Caki2 (cell line): ENCODE data around the gene FBXW10. TPM values are rescaled to one million over a fixed set of nuclear protein-coding genes. Genes with fewer than 3 reads are reported as not detected.
A peak's percentile ranks its signal among the peaks of the same experiment; 100 is the strongest.
"Not testable (repeated sequence)": the region's sequence is repeated elsewhere in the genome, so short reads cannot be mapped to it uniquely, and the experiment has no call there.

ENCODE experiments used
- DNase-seq: peaks from one replicate; pipeline ENCODE4 v3.0.0-alpha.2; 2015; ENCODE audit warnings: low read depth
- in situ Hi-C: cut with HindIII; loops from 2 replicates; pipeline ENCODE4 v1.10.0; 2016; ENCODE audit warnings: low sequenced_read_pairs, low pct_unique_long_range_greater_than_20kb, mixed read lengths
- total RNA-seq: library from RNA; depleted of rRNA; stranded (reverse); fragments of >200 nt; shearing (Covaris generic); gene quantifications from 2 replicates; pipeline ENCODE4 v1.2.3, GENCODE V29; 2014; ENCODE audit warnings: low replicate concordance

The FBXW10 gene
- total RNA-seq, 1 experiment from 2014 or later = 0.14 TPM

DNA sequence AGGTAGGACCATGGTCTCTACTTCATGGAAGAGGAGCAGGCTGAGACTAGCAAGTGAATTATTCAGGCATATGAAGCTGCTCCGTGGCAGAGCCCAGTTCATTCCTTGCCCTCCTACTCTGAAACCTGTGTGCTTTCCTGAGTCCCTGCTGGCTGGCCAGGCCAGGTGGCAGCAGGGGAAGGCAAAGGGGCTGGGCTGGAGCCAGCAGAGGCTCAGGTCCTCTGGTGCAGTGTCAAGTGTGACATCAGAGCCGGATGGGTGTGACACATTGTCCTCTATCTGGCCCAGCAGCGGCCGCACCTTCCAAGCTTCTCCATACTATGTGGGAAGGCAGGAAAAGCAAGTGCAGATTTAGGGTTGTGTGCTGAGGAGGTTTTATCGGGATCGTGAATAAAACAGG lies 2.6 kb upstream of the FBXW10 start:
- DNase-seq, in situ Hi-C loops: not testable (repeated sequence)

- DNase-seq, in situ Hi-C loops: not testable (repeated sequence)
Observed at GRCh38 chr17:18744726-18745125, 872 bp downstream of the FBXW10 start.

- in situ Hi-C loops, DNase-seq: not testable (repeated sequence)
Observed at GRCh38 chr17:18746551-18746950, 2.7 kb downstream of the FBXW10 start.

- DNase-seq, in situ Hi-C loops: not testable (repeated sequence)
Observed at GRCh38 chr17:18747501-18747900, 3.6 kb downstream of the FBXW10 start.

GRCh38 chr17:18750242-18750641 lies 6.4 kb downstream of the FBXW10 start:
- in situ Hi-C loops, DNase-seq: not testable (repeated sequence)

DNA sequence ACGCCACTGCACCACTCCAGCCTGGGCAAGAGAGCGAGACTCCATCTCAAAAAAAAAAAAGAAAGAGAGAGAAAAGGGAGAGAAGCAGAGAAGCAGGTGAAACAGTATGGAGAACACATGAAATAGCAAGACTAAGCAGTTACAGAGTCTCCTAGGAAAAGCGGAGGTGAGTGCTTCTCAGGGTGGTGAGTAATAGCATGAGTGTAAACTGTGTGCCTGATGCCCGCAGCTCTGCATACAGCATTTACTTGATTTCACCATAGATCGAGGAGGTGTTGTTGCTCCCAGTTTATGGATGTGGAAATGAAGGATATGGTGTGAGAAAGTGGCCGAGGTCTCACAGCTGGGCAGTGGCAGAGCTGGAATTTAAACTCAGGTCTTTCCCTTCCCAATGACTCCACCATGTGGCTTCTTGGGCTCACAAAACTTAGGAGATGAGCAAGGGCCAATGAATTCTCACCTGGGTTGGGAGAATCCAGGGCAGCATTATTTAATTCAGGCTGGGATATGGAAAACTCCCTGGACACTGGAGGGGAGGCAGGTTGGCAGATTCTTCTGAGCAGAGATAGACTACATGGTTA lies 10.1 kb downstream of the FBXW10 start:
- in situ Hi-C loops = not testable (repeated sequence)

GRCh38 chr17:18755969-18756368 lies 12.1 kb downstream of the FBXW10 start:
- DNase-seq, in situ Hi-C loops: not testable (repeated sequence)

More for the DNA sequence above, 10.1 kb downstream of the FBXW10 start:
- not testable (repeated sequence) for DNase-seq

- DNase-seq, in situ Hi-C loops: not testable (repeated sequence)
Observed at GRCh38 chr17:18757368-18758044, 13.7 kb downstream of the FBXW10 start.

- DNase-seq, in situ Hi-C loops: not testable (repeated sequence)
Observed at GRCh38 chr17:18758344-18758743, 14.5 kb downstream of the FBXW10 start.

- in situ Hi-C loops, DNase-seq: not testable (repeated sequence)
Observed at GRCh38 chr17:18760221-18760620, 16.4 kb downstream of the FBXW10 start.

DNA sequence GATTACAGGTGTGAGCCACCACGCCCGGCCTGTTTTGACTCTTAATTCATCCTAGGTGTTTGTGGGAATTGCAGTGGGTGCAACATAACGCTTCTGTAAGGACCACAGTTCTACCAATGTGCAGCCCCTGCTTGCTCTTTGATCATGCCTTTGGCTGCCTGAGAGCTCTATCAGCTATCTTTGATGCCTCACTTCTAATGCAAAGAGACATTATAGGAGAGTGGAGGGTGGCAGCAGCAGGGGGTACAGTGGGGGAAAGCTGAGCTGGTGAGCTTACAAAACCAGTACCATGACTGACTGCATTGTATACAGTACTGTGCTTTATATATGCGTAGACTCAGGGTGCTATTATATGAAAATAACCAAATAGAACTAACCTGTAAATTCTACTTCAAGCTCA lies 26.7 kb downstream of the FBXW10 start:
- DNase-seq, in situ Hi-C loops: not testable (repeated sequence)

- in situ Hi-C loops, DNase-seq: not testable (repeated sequence)
Observed at GRCh38 chr17:18771066-18771465, 27.2 kb downstream of the FBXW10 start.

GRCh38 chr17:18772471-18772870 lies 28.6 kb downstream of the FBXW10 start:
- in situ Hi-C loops = no loop called here

DNA sequence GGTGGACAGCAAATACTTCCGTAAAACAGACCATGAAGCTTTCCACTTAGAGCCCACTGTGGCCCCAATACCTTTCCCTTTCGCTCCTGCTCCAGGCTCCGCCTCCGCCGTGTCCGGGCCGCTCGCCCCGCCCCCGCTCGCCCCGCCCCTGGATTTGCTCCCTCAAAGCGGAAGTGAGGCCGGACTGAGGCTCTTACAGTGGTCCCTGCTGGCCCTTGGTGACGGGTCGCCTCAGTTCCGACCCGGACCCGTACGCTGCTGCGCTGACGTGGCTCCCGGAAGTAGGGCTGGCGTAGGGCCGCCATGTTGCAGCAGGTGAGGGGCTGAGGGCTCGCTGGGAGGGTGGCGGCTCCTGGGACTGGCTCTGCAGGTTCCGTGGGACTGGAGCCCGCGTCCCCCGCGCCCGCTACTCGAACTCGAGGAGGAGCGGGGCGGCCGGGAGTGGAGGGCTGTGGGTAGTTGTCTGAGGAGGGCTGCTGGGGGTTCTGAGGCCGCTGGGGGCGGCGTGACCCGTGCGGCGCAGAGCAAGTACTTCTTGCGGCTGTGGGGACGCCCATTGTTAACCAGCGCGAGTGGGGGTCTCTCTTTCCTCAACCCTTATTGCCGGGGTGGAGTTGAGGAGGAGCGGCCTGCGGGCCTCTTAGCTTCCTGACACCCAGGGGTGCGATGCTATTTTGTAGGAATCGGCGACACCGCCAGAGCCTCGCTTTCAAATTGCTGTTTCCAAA lies 37.3 kb downstream of the FBXW10 start, which contains the start of gene TVP23B:
Gene TVP23B, plus strand, starts transcription at position 193 of the 728 bp plus-strand sequence. Its CDS starts 111 bp downstream, at position 304.
- in situ Hi-C loops = not testable (repeated sequence)
- DNase-seq = peak; percentile 87

More at GRCh38 chr17:18772471-18772870, 28.6 kb downstream of the FBXW10 start:
- no peak for DNase-seq

DNA sequence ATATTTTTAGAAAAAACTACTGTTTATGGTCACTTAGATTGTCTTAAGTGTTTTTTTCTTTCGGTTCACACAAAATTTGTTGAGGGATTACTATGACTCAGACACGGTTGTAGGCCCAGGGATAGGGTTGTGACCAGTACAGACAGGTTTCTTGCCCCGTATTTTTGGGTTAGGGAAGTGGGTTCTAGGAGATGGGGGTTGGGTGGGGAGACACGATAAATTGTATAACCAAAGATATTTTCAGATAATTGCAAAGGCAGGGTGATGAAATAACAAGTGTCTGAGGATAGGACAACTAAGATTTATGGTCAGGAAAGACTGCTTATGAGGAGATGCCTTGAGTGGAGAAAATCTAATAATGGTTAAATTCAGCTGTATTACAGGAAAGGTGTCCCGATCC lies 38.0 kb downstream of the FBXW10 start:
- in situ Hi-C loops = not testable (repeated sequence)

DNA sequence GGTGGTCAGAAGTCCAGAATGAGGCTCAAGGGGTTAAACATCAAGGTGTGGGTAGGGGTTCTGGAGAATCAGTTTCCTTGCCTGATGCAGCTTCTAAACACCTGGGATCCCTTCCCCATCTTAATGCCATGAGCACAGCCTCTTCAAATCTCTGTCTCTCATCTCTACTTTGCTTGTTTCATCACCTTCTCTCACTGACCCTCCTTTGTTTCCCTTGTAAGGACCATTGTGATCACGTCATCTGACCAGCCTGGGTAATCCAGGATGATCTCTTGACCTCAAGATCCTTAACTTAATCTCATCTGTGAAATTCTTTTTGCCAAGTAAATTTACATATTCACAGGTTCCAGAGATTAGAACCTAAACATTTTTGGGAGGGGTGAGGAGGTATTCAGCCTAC lies 42.1 kb downstream of the FBXW10 start:
- DNase-seq, in situ Hi-C loops: not testable (repeated sequence)

More for the DNA sequence above, 38.0 kb downstream of the FBXW10 start:
- DNase-seq = not testable (repeated sequence)

DNA sequence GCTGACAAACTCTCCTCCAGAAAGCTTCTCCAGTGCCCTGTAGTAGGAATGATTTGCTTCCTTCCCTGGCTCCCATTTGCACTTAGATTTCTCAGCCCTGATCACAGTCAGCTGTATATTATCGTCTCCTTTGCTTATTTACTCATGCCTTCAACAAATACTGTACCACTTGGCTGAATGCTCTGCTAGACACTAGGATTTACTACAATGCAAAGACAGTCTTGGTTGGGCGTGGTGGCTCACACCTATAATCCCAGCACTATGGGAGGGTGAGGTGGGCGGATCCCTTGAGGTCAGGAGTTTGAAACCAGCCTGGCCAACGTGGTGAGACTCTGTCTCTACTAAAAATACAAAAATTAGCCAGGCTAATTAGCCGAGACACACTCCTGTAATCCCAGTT lies 43.0 kb downstream of the FBXW10 start:
- DNase-seq, in situ Hi-C loops: not testable (repeated sequence)

DNA sequence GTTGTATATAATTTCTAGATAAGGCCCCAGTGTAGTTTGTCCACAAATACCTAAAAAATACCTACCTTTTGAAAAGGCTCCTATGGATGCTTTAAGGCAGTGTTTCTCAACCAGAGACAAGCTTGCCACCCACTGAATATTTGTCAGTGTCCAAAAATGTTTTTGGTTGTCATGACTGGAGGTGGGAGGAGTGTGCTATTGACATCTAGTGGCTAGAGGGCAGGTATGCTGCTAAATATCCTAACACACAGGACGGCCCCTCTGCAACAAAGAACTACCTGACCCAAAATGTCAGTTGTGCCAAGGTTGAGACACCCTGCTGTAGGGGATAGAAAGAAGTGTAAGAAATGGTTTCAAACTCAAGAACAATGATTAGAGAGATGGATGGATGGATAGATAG lies 47.5 kb downstream of the FBXW10 start:
- in situ Hi-C loops, DNase-seq: not testable (repeated sequence)

- peak; percentile 2 for DNase-seq
- in situ Hi-C loops = not testable (repeated sequence)
Observed at GRCh38 chr17:18794841-18795240, 51.0 kb downstream of the FBXW10 start.
